HCT116 (cell line): ENCODE data around the gene CTBP2. TPM values are rescaled to one million over a fixed set of nuclear protein-coding genes. Genes with fewer than 3 reads are reported as not detected.

Experiments used
- ATAC-seq: fragments of 200-7000 bp; cut with Tn5 transposase; 2 replicates; pipeline ENCODE4 v1.9.1; 2020; ENCODE audit warnings: mild to moderate bottlenecking, moderate library complexity
- BruUV-seq: library from RNA; stranded (reverse); fragments of 400-500 nt; replicated peaks from 2 replicates; lab custom pipeline; 2021; lab: Mats Ljungman, UMichigan
- CTCF ChIA-PET: fragments of 300-600 bp; sonication (Branson Sonifier 250); formaldehyde crosslinking; loops from one replicate; lab custom pipeline; 2021; ENCODE audit warnings: antibody characterized with exemption; lab: Charles Lee
- POLR2A ChIA-PET: fragments of 300-600, 350-600 bp; sonication (Branson Sonifier 250); formaldehyde crosslinking; loops from one replicate; lab custom pipeline; 2021; ENCODE audit warnings: antibody characterized with exemption; lab: Charles Lee
- RAD21 ChIA-PET, 2 experiments: fragments of 300-600 bp; sonication (Branson Sonifier 250); formaldehyde crosslinking; loops; one replicate each; lab custom pipeline; 2023; ENCODE audit warnings: low total read pairs in 2 of 2; ENCODE audit not compliant: uncharacterized antibody in 2 of 2, unreplicated experiment in 2 of 2, low non-redundant PET in 1 of 2; lab: Charles Lee
- DNase-seq: peaks from one replicate; pipeline ENCODE4 v3.0.0-alpha.2; 2010; ENCODE audit warnings: low read depth, low spot score
- H2AFZ ChIP-seq: fragments of 200-600 bp; shearing (Covaris generic), sonication (generic); 2 replicates; pipeline ENCODE4 v1.6.1; 2017; ENCODE audit warnings: low read depth, mixed run types, mixed read lengths, antibody characterized with exemption, low read length; ENCODE audit not compliant: poor library complexity, severe bottlenecking
- H3K27ac ChIP-seq: 2 replicates; pipeline ENCODE4 v1.5.1; 2012; ENCODE audit warnings: low read depth, low read length
- H3K27me3 ChIP-seq: fragments of 200-600 bp; sonication (generic); 2 replicates; pipeline ENCODE4 v1.6.1; 2016; ENCODE audit warnings: mixed run types, low read length, mixed read lengths; ENCODE audit not compliant: insufficient read depth
- H3K36me3 ChIP-seq, 2 experiments: fragments of 200-500 bp in 1 of 2; fragments of 200-600 bp in 1 of 2; sonication (Bioruptor generic) in 1 of 2; sonication (generic) in 1 of 2; 2 replicates each; pipeline versions ENCODE4 v1.5.1 to v1.6.1; 2014 to 2016; ENCODE audit warnings: low read length in 2 of 2, inconsistent platforms in 1 of 2, mixed read lengths in 1 of 2, mixed run types in 1 of 2; ENCODE audit not compliant: insufficient read depth in 2 of 2, control insufficient read depth in 1 of 2
- H3K4me1 ChIP-seq, 2 experiments: fragments of 200-600 bp in 1 of 2; sonication (generic) in 1 of 2; 2 replicates each; pipeline versions ENCODE4 v1.5.1 to v1.6.1; 2012 to 2017; ENCODE audit warnings: low read length in 2 of 2, inconsistent platforms in 1 of 2, mild to moderate bottlenecking in 1 of 2, mixed read lengths in 1 of 2, mixed run types in 1 of 2, moderate library complexity in 1 of 2; ENCODE audit not compliant: insufficient read depth in 2 of 2, control insufficient read depth in 1 of 2
- H3K4me2 ChIP-seq: fragments of 200-600 bp; sonication (generic); 2 replicates; pipeline ENCODE4 v1.6.1; 2017; ENCODE audit warnings: mixed run types, low read length, mixed read lengths
- H3K4me3 ChIP-seq, 2 experiments: fragments of 200-600 bp in 1 of 2; sonication (generic) in 1 of 2; replicated peaks in 1 of 2; 2 replicates each; pipeline ENCODE4 v1.5.1; 2011 to 2016; ENCODE audit warnings: low read length in 2 of 2, control low read depth in 1 of 2, low read depth in 1 of 2, mild to moderate bottlenecking in 1 of 2, mixed read lengths in 1 of 2, mixed run types in 1 of 2
- H3K79me2 ChIP-seq: fragments of 200-600 bp; sonication (generic); 2 replicates; pipeline ENCODE4 v1.6.1; 2017; ENCODE audit warnings: mild to moderate bottlenecking, mixed run types, low read length, moderate library complexity, mixed read lengths; ENCODE audit not compliant: insufficient read depth
- H3K9ac ChIP-seq: fragments of 200-600 bp; sonication (generic); 2 replicates; pipeline ENCODE4 v1.6.1; 2016; ENCODE audit warnings: low read length, mixed read lengths
- H3K9me2 ChIP-seq: fragments of 200-600 bp; sonication (generic), shearing (Covaris generic); 2 replicates; pipeline ENCODE4 v1.6.1; 2017; ENCODE audit warnings: mixed run types, mild to moderate bottlenecking, moderate library complexity; ENCODE audit not compliant: insufficient read depth
- H3K9me3 ChIP-seq, 2 experiments: fragments of 200-500 bp in 1 of 2; fragments of 200-600 bp in 1 of 2; sonication (Bioruptor generic) in 1 of 2; sonication (generic) in 1 of 2; 2 replicates each; pipeline ENCODE4 v1.6.1; 2014 to 2017; ENCODE audit warnings: low read length in 2 of 2, mixed read lengths in 2 of 2, inconsistent platforms in 1 of 2, low read depth in 1 of 2, mild to moderate bottlenecking in 1 of 2, mixed run types in 1 of 2, moderate library complexity in 1 of 2; ENCODE audit not compliant: control insufficient read depth in 1 of 2, insufficient read depth in 1 of 2
- H4K20me1 ChIP-seq: fragments of 200-600 bp; sonication (generic), shearing (Covaris generic); 2 replicates; pipeline ENCODE4 v1.6.1; 2017; ENCODE audit warnings: mixed run types, mild to moderate bottlenecking, moderate library complexity; ENCODE audit not compliant: insufficient read depth
- CEBPB ChIP-seq: IDR thresholded peaks from 2 replicates; pipeline ENCODE4 v1.6.1; 2012; ENCODE audit warnings: low read depth
- ELF1 ChIP-seq: IDR thresholded peaks from 2 replicates; pipeline ENCODE4 v1.6.1; 2012; ENCODE audit warnings: low read depth, borderline replicate concordance
- JUND ChIP-seq: IDR thresholded peaks from 2 replicates; pipeline ENCODE4 v1.6.1; 2012
- RAD21 ChIP-seq: IDR thresholded peaks from 2 replicates; pipeline ENCODE4 v1.6.1; 2012; ENCODE audit warnings: low read depth, mild to moderate bottlenecking
- YY1 ChIP-seq: IDR thresholded peaks from 2 replicates; pipeline ENCODE4 v1.6.1; 2011; ENCODE audit warnings: low read length, low read depth, moderate library complexity, mild to moderate bottlenecking; ENCODE audit not compliant: insufficient replicate concordance; ENCODE audit errors: extremely low read depth
- ZNF274 ChIP-seq: fragments of 200-500 bp; sonication (Bioruptor generic); IDR thresholded peaks from 2 replicates; pipeline ENCODE4 v1.6.1; 2014; ENCODE audit warnings: mild to moderate bottlenecking, low read depth, low read length, inconsistent platforms
- intact Hi-C: fragments of 100-400 bp; cut with micrococcal nuclease; formaldehyde crosslinking; loops from 2 replicates; pipeline ENCODE4 v1.10.0; 2022
- total RNA-seq: library from RNA; stranded (reverse); gene quantifications from one replicate; pipeline ENCODE4 v1.2.1, GENCODE V29; 2021; ENCODE audit not compliant: unreplicated experiment
- TF ChIP-seq, protein P1 (sequence below): IDR thresholded peaks from 2 replicates; pipeline ENCODE4 v1.6.1; 2011; ENCODE audit warnings: mild to moderate bottlenecking, low read length, moderate library complexity; ENCODE audit not compliant: insufficient replicate concordance; ENCODE audit errors: extremely low read depth
- TF ChIP-seq, protein P2 (sequence below), 3 experiments: fragments of 200-600 bp in 1 of 3; sonication (generic) in 1 of 3; IDR thresholded peaks in 2 of 3; conservative IDR thresholded peaks in 1 of 3; 2 replicates each; pipeline ENCODE4 v1.5.1; 2012 to 2017; ENCODE audit warnings: low read depth in 2 of 3, low read length in 2 of 3, antibody characterized with exemption in 1 of 3, borderline replicate concordance in 1 of 3, control low read depth in 1 of 3, mild to moderate bottlenecking in 1 of 3, mixed read lengths in 1 of 3, mixed run types in 1 of 3, moderate library complexity in 1 of 3; ENCODE audit not compliant: insufficient read depth in 1 of 3
- TF ChIP-seq, protein P3 (sequence below): IDR thresholded peaks from 2 replicates; pipeline ENCODE4 v1.6.1; 2012

The CTBP2 gene
- total RNA-seq, 1 experiment from 2014 or later = 144 TPM

DNA sequence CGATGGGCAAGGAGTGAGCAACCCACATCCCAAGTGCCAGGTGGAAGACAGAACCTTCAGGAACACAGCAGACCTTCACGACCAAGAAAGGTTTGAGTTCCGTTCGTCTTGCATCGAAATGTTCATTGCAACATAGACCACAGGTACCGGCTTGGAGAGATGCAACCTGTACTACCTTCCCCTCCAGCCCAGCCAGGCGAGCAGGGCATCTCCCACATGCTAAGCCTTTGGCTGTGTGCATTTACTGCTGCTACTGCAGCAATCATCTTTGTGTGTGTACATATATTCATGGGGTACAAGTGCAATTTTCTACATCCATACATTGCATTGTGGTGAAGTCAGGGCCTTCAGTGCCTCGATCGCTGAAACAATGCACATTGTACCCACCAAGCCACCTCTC is 58.8 kb downstream of the CTBP2 start:
- Histone ChIP-seq H2AFZ (no peak overlapping the region), H3K36me3 (no peaks in the 10 kb centered on the region), H3K4me1 (peaks cover 8 to 17% of the 10 kb centered on the region in 2 experiments; a peak in 3 of 4 replicates), H3K9me3 (no peaks in the 10 kb centered on the region), H3K4me3 (no peak overlapping the region)
- ATAC-seq = no peak
- intact Hi-C loops = no loop called here
- CTCF ChIA-PET = no interaction called here
- no TSS peak for BruUV-seq
- TF ChIP-seq CEBPB = no peak
- no peak for TF ChIP-seq JUND
- no peak for TF ChIP-seq ZNF274
- TF ChIP-seq ELF1 = no peak
- TF ChIP-seq YY1 = no peak
- TF ChIP-seq, all 23 proteins: peak for 0
- H3K27me3 ChIP-seq = no peaks in the 10 kb centered on the region
- no peak overlapping the region for H3K4me2 ChIP-seq
- RAD21 ChIA-PET = no interaction called here
- peaks cover 98% of the 10 kb centered on the region for H3K79me2 ChIP-seq
- H3K9ac ChIP-seq = no peak overlapping the region
- H3K9me2 ChIP-seq = no peaks in the 10 kb centered on the region
- no peak overlapping the region for H3K27ac ChIP-seq
- POLR2A ChIA-PET = no interaction called here
- peaks cover 15% of the 10 kb centered on the region; the same call in 1 of the 2 replicates for H4K20me1 ChIP-seq
- no peak for DNase-seq

DNA sequence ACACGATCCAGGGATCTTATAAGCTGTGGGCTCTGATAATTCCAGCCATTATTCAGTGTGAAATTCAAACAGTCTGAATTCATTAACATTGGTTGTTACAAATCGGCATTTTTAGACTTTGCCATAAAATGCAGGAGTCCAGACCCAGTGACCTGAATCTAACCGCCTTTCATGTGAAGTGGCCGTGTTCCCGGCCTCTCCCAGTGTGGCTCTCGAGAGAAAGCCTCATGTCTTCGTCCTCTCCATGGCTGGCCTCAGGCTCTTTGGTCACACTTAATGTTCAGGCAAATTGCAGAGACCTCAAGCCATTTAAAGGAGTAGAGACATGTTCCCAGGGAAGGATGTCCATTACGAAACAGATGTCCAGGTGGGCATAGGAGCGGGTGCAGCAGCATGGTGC is 59.3 kb downstream of the CTBP2 start:
- no peak for ATAC-seq
- no peaks in the 10 kb centered on the region for H3K27me3 ChIP-seq
- H4K20me1 ChIP-seq = peaks cover 15% of the 10 kb centered on the region; the same call in 1 of the 2 replicates
- no peaks in the 10 kb centered on the region for H3K36me3 ChIP-seq
- no peak overlapping the region for H3K9ac ChIP-seq
- no peak overlapping the region for H3K27ac ChIP-seq
- no peak overlapping the region for H3K4me2 ChIP-seq
- TF ChIP-seq CEBPB (no peak), RAD21 (no peak), JUND (no peak)
- TF ChIP-seq, protein P1, sequence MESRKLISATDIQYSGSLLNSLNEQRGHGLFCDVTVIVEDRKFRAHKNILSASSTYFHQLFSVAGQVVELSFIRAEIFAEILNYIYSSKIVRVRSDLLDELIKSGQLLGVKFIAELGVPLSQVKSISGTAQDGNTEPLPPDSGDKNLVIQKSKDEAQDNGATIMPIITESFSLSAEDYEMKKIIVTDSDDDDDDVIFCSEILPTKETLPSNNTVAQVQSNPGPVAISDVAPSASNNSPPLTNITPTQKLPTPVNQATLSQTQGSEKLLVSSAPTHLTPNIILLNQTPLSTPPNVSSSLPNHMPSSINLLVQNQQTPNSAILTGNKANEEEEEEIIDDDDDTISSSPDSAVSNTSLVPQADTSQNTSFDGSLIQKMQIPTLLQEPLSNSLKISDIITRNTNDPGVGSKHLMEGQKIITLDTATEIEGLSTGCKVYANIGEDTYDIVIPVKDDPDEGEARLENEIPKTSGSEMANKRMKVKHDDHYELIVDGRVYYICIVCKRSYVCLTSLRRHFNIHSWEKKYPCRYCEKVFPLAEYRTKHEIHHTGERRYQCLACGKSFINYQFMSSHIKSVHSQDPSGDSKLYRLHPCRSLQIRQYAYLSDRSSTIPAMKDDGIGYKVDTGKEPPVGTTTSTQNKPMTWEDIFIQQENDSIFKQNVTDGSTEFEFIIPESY = no peak
- TF ChIP-seq, protein P2, sequence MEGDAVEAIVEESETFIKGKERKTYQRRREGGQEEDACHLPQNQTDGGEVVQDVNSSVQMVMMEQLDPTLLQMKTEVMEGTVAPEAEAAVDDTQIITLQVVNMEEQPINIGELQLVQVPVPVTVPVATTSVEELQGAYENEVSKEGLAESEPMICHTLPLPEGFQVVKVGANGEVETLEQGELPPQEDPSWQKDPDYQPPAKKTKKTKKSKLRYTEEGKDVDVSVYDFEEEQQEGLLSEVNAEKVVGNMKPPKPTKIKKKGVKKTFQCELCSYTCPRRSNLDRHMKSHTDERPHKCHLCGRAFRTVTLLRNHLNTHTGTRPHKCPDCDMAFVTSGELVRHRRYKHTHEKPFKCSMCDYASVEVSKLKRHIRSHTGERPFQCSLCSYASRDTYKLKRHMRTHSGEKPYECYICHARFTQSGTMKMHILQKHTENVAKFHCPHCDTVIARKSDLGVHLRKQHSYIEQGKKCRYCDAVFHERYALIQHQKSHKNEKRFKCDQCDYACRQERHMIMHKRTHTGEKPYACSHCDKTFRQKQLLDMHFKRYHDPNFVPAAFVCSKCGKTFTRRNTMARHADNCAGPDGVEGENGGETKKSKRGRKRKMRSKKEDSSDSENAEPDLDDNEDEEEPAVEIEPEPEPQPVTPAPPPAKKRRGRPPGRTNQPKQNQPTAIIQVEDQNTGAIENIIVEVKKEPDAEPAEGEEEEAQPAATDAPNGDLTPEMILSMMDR (IDR thresholded peaks at IDR 0.05 in 2 of 3, conservative IDR thresholded peaks at IDR 0.05 in 1 of 3; ENCODE audit: borderline replicate concordance in 1 of 3, insufficient read depth in 1 of 3, low read depth in 2 of 3, low read length in 2 of 3) = no peak
- TF ChIP-seq, protein P3, sequence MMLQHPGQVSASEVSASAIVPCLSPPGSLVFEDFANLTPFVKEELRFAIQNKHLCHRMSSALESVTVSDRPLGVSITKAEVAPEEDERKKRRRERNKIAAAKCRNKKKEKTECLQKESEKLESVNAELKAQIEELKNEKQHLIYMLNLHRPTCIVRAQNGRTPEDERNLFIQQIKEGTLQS = no peak
- TF ChIP-seq, all 23 proteins: peak for 0
- Histone ChIP-seq H2AFZ (no peak overlapping the region), H3K4me1 (peaks cover 8 to 17% of the 10 kb centered on the region in 2 experiments; a peak in 3 of 4 replicates), H3K9me3 (no peaks in the 10 kb centered on the region), H3K4me3 (no peak overlapping the region), H3K79me2 (peaks cover 97% of the 10 kb centered on the region), H3K9me2 (no peaks in the 10 kb centered on the region)
- ChIA-PET POLR2A (no interaction called here), RAD21 (no interaction called here), CTCF (no interaction called here)
- intact Hi-C loops = no loop called here
- DNase-seq = no peak
- no TSS peak for BruUV-seq
